ENCODE measurements around the gene SCAP. TPM values are rescaled to one million over a fixed set of nuclear protein-coding genes. Genes with fewer than 3 reads are reported as not detected.
"Not testable (repeated sequence)": the region's sequence is repeated elsewhere in the genome, so short reads cannot be mapped to it uniquely, and the experiment has no call there.

The SCAP gene
- total RNA-seq, 1 experiment from 2014 or later, result 71.1 TPM

DNA sequence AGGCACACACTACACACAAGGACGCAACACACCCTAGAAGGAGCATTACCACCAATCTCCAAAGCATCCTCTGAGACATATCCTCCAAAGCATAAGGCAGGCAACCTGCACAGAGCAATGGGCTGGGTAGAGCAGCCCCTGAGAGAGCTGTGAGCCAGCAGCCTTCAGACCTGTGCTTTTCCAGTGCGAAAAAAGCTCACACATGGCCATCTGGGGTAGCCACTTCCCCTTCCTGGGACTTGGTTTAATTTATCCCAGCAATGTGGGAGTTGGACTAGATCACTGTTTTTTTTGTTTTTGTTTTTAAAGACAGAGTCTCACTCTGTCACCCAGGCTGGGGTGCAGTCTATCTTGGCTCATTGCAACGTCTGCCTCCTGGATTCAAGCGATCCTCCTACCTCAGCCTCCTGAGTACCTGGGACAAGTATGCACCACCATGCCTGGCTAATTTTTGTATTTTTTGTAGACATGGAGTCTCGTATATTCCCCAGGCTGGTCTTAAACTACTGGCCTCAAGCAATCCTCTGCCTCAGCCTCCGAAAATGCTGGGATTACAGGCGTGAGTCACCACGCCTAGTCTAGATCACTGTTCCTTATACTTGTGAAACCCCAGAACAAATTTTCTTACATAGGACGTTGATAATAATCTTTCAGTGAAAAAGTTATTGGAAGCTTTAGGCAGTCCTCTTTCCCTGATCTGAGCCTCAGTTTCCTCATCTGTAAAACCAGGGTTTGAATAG, 76.0 kb downstream of the SCAP start:
- no peak for DNase-seq (ENCODE audit: low read depth)

DNA sequence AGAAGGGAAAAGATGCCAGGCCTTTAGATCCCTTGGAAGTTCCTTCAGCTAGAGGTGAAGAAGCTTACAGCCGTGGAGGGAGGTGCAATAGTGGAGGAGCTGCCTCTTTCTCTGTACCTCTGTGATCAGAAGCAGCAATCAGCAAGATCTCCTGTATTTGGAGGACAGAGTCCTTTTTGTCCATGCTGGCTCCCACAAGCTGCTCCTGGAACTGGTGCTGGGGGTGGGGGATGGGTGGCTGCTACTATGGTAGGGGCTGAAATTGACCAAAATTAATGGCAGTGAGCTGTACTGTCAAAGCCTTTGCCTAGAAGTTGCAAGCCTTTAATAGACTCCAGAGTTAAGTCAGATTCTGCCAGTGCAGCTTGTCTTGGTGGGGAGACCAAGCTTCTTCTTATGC, 76.7 kb downstream of the SCAP start:
- DNase-seq (ENCODE audit: low read depth), result no peak

DNA sequence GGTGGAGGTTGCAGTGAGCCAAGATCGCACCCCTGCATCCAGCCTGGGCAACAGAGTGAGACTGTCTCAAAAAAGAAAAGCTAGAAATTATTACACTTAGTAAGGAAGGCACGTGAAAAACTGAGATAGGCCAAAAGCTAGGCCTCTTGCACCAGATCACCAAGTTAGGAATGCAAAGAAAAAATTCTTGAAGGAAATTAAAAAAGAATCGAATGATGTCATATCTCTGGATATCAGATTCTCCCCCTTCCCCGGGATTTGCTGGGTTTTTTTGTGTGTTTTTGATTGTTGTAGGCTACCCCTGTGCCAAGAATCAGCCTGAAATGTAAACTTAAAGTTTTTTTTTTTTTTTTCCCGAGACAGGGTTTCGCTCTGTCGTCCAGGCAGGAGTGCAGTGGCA, 77.5 kb downstream of the SCAP start:
- no peak for DNase-seq (ENCODE audit: low read depth)

DNA sequence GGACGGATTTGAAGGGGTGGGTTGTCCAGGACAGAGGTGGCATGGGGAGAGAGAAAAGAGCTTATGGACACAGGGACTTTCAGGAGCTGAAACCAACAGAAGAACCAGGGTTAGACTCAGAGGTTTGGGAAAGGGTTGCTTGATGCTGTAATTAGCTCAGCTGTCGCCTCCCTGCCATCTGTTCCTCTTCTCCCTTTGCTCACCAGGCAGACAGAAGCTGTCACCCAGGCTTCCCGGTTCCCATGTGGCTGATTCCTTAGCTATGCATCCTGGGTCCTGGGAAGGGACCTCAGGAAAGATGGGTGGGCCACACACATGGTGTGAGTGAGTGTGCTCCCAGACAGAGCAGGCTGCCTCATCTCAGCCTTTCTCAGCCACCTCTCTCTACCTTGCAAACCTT, 80.9 kb downstream of the SCAP start:
- peak; percentile 60 for DNase-seq (ENCODE audit: low read depth)

DNA sequence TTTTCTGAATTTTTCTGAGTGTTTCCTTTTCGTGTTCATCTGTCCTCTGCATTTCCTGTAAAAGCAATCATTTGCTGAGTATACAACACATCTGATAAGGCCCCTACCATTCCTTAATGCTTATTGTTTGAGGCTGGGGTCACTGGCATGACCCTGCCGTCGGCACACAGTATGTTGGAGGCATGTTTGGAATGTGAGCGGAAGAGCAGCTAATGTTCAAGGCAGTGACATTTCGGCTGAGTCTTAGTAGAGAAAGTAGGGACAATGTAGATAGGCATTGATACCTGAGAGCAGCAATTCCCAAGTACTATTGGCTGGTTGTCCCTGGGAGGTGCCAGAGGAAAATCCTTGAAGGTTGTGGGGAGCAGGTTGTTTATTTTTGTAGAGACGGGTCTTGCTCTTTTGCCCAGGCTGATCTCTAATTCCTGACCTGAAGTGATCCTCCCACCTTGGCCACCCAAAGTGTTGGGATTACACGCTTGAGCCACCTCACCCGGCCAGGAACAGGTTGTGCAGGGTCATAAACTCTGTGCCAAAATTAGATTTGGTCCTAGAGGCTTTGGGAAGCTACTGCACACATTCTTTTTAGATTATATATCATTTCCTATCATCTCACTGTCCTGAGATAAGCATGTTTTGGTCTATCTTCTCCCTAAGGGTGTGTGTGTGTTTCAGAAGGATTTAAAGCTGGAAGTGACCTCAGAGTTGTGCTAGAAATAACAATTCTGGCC, 81.4 kb downstream of the SCAP start:
- no peak for DNase-seq (ENCODE audit: low read depth)

DNA sequence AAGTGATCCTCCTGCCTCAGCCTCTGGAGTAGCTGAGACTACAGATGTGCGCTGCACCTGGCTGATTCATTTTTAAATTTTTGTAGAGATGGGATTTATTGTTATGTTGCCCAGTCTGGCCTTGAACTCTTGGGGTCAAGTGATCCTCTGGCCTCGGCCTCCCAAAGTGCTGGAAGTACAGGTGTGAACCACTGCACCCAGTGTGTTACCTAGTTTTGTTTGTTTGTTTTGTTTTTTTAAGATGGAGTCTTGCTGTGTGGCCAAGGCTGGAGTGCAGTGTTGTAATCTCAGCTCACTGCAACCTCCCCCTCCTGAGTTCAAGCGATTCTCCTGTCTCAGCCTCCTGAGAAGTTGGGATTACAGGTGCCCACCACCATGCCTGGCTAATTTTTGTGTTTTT, 82.8 kb downstream of the SCAP start:
- no peak for DNase-seq (ENCODE audit: low read depth)

DNA sequence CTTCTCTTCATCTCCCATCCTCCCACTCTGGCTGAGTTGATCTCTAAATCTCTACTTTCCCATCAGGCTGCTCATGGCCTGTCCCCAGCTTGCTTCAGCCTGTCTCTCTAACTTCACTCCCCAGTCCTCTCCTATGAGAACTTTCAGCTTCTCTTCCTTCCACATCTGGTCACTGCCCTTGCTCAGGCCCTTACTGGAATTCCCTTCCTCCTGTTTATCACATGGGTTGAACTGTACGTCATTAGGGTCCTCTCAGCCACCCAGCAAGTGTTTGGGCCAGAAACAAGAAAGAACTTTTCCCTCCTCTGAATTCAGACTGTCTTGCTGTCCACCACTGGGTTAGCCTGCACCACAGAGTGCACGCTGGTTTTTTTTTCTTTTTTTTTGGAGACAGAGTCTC, 89.9 kb downstream of the SCAP start:
- DNase-seq (ENCODE audit: low read depth), result no peak

DNA sequence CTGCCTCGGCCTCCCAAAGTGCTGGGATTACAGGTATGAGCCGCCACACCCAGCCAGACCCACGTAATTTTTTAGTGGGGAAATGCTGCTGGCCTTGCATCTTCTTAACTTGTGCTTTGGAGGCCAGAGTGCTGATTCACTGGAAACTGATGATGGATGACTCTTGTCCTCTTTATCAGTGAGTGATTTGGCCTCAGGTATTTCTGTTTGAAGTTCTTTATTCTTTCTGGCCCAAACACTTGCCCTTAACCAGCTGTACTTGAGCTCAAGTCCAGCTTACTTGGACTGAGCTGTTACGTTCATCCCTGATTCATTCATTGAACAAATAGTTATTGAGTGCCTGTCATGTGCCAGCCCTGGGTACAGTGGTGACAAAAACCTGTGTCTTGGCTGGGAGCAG, 90.7 kb downstream of the SCAP start:
- no peak for DNase-seq (ENCODE audit: low read depth)

DNA sequence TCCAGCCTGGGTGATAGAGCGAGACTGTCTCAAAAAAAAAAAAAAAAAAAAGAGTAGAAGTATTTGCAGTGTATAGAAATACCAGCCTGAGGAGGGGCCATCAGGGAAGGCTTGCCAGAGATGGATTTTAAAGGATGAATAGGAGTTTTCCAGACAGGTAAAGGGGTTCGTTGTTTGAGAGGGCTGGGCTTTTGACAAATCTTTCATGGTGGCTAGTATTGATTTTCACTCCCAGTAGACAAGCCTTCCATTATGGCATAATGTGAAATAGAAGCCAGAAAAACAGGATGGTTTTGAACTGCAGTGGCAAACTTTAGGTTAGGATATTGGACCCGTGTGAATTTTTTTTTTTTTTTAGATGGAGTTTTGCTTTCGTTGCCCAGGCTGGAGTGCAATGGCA, 91.3 kb downstream of the SCAP start:
- DNase-seq (ENCODE audit: low read depth), result no peak

DNA sequence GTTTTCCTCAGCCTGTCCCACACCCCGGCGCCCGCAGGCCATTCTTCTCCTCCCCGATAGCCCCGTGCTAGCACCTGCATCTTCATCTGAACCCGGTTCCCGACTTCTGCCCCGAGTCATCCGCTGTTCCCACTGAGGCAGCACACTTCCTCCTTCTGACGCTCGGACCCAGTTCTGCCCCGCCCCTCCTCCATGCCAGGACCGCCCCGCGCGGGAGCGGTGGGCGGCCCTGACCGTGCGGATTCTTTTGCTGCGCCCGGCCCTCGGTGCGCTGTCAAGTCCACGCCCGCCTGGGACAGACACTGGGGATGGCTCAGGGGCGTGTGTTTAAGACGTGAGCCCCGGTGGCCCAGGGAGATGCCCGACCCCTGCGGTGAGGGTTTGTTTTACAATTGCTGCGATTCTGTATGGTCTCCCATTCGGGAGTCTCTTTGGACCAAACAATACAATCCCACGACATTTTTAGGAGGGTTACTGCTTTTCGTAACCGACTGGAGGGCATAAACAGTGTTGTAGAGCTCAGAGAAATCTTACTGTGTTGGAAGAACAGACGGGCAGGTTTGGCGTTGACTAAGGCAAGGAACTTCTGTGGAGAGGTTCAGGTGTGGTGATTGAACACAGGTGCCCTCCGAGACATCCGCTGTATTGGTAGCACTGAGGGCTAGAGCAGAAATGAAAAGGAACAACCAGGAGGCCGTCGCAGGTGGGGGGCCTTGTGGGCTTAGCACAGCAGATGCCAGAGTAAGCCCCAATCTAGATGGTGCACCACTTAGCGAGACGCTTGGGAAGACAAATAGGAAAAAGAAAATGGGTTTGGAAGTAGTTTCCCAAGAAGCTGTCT, 94.2 kb downstream of the SCAP start:
- DNase-seq (ENCODE audit: low read depth), result peak; percentile 84

DNA sequence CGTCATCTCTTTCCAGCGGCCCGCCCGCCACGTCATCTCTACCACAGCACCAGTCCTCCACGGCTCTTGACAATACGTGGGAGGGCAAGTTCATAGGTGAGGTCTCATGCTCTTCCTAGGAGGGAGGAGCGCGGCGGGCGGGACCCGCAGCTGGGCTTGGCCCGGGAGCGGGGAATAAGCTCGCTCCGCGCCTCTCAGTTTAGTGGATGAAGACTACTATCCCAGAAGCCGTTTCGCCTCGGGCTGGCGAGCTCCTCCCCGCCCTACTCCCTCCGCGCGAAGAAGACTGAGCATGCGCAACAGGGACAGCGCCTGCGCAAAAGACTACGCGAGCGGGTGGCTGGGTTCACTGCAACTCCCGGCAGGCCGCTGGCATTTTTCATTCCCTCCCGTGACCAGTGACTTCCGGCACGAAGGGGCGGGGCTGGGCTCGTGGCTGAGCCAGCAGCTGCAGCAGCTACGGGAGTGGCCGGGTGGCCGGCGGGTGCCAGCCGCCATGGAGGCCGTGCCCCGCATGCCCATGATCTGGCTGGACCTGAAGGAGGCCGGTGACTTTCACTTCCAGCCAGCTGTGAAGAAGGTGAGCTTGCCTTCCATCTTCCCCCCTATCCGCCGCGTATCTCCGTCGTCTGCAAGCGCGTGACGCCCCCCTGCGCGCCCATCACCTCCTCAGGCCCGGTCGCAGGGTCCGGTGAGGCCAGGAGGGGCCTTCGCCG, 95.0 kb downstream of the SCAP start, which contains the start of gene PTPN23:
PTPN23 (plus strand) TSS at position 421 of the 716 bp plus-strand sequence; CDS start at position 497, 76 bp downstream.
- peak; percentile 98 for DNase-seq (ENCODE audit: low read depth)

DNA sequence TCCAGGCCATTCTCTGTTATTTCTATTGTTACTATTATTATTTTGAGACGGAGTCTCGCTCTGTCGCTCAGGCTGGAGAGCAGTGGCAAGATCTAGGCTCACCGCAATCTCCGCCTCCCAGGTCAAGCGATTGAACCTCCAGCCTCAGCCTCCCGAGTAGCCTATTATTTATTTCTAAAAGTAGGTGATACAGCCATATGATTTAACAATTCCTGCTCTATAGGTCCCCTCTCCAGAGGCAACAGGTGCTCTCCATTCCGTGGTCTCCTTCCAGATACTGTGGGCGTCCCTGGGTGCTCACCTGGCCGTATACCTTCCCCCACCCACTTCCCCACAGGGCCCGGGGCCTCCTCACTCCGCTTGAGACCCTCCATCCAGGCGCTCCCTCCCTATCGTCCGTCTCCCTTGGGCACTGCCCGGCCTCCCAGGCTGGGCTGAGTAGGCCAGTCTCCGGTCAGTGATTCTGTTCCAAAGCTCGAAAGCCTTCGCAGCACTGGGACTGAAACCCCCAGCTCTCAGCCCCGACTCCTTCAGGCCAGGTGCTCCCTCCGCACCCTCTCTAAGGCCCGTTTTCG, 95.6 kb downstream of the SCAP start:
- DNase-seq (ENCODE audit: low read depth), result no peak

DNA sequence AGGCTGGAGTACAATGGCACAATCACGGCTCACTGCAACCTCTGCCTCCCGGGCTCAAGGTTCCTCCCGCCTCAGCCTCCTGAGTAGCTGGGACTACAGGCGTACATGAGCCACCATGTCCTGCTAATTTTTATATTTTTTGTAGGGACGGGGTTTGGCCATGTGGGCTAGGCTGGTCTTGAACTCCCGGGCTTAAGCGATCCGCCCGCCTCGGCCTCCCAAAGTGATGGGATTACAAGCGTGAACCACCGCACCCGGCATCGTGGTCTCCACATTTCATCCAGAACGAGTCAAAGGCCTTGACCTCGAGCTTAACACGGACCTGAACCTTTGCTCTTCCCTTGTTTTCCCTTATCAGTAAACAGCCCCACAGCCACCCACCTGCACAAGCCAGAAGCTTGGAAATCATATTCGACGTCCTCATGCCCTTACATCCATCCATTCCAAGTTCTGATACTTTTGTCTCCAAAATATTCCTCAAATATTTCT, 96.3 kb downstream of the SCAP start:
- DNase-seq (ENCODE audit: low read depth), result no peak

DNA sequence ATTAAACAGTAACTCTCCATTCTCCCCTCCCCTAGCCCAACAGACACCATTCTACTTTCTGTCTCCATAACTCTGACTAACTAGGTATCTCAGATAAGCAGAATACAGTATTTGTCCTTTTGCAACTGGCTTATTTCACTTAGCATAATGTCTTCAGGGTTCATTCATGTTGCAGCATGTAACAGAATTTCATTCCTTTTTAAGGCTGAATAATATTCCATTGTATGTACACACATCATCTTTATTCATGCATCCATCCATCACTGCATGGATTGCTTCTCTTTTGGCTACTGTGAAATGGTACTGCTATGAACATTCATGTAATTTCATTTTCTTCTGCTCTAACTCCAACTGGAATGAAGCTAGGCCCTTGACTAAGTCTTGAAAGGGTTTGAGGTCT, 96.9 kb downstream of the SCAP start:
- no peak for DNase-seq (ENCODE audit: low read depth)

DNA sequence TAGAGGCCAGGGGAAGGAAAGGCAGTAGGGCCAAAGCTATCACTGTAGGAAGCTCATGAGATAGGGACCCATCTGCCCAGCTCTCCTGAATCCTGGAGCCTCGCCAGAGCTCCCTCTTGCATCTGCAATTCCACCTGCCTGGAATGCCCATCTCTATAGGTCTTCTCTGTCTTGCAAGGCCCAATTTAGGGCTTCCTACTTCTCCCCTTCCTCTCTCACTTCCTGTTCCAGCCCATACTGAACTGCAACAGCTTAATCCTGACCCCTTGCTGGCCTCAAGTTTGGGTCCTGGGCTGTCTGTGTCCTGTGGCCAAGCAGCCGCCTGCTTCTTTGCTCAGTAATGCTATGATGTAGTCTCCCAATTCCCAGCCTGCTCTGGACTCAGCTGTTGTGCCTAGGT, 98.6 kb downstream of the SCAP start:
- no peak for DNase-seq (ENCODE audit: low read depth)

DNA sequence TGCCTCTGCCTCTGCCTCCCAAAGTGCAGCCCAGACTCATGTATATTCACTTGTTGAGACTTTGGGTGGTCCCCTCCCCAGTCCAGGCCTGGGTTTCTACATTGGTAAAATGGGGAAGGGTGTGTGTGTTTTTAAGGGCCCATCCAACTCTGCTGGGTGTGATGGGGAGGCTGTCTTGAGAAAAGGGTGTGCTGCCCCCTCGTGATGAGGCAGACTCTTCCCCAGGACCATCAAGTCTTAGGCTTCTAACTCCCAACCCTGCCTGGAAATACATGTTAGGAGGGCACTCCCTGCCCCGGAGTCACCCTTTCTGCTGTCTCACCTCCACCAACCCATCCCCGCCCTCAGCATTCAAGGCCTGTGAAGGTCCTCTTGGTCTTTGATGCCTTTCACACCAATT, 99.3 kb downstream of the SCAP start:
- DNase-seq (ENCODE audit: low read depth), result no peak

DNA sequence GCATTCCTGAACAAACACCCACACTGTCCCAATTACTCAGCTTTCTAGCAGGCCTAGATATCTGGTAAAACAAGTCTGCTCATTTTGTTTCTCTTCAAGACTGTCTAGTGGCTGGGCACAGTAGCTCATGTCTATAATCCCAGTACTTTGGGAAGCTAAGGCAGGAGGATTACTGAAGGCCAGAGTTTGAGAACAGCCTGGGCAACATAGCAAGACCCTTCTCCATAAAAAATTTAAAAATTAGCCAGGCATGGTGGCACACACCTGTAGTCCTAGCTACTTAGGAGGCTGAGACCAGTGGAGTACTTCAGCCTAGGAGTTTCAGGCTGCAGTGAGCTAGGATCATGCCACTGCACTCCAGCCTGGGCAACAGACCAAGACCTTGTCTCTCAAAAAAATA, 101.2 kb downstream of the SCAP start:
- DNase-seq (ENCODE audit: low read depth), result no peak

DNA sequence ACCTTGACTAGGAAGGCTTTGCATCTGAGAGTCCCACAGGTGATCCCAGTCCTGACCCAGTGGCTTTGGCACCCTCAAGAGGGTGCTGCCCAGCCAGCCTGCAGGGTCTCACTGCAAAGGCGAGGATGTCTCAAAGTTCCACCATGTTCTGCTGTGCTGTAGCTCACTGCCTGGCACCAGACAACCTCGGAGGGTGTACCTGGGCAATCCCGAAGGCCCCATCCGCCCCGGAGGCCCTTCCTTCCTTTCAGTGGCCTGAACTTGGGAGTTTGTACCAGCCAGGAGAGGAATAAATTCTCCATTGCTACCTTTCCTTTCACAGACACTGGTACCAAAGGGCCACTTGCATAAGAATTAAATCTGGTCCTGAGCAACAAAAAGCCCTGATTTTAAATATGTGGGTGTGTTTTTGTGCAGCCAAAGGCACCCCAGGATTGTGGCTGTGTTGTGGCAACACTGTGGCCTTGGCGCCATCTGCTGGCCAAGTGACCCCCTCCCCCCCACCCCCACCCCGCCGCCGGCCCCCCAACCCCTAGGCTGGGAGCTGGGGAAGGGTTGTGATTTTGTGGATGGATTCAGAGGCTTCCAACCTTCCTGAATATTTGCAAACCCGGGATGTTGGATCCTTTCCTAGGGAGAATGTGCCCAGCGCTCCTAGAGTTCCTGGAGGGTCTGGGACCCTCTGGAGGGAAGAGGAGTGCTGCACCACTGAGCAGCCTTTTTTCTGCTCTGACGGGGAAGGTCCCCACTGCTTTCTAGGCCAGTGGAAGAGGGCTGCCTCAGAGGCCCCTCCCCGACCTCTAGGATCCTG, 104.6 kb downstream of the SCAP start:
- DNase-seq (ENCODE audit: low read depth), result no peak

DNA sequence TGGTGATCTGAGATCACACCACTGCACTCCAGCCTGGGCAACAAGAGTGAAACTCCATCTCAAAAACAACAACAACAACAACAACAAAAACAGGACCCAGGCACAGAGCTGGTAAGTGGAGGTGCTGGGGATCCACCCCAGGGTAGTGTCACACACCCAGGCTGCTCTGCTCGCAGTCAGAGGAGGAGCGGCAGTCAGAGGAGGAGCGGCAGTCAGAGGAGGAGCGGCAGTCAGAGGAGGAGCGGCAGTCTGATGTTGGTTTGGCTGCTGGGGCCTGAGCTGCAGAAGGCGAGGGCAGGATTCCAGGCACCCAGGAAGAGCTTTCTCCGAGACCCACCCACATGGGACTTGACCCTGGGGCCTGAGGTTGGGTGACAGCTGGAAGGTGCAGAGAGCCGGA, 105.7 kb downstream of the SCAP start:
- not testable (repeated sequence) for DNase-seq (ENCODE audit: low read depth)

DNA sequence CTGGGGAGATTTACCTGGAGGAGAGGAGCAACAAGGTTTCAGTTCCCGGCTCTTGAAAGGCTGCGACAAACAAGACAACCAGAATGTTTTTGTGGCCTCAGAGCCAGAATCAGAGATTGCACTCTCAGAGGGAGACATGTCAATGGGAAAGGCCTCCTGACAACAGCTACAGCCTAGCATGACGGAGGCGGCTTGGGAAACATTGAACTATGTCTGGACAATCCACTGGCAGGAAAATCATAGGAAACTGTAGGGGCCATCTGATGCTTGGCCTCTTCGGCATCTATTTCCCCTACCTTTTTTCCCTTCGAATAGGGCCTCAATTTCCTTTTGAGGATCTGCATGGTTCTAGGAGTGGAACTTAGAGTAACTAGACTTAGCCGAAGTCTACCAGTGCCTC, 108.1 kb downstream of the SCAP start:
- DNase-seq (ENCODE audit: low read depth), result no peak

Measured in LHCN-M2 (cell line).